Breast epithelium (tissue), 4 donors: ENCODE results near the gene PCIF1. TPM values are rescaled to one million over a fixed set of nuclear protein-coding genes. Genes with fewer than 3 reads are reported as not detected.
A peak's percentile ranks its signal among the peaks of the same experiment; 100 is the strongest.

ENCODE experiments used
- DNase-seq, 2 donors: peaks; one replicate each; pipeline ENCODE4 v3.0.0-alpha.2; 2019; ENCODE audit warnings: low spot score in 2 of 2
- H3K27ac ChIP-seq, 2 donors: fragments of 200-600 bp; sonication (generic) in 1 of 2; one replicate each; pipeline ENCODE4 v1.5.1; 2016 to 2019; ENCODE audit warnings: mild to moderate bottlenecking in 1 of 2
- H3K27me3 ChIP-seq, 2 donors: fragments of 200-600 bp; sonication (generic) in 1 of 2; one replicate each; pipeline versions ENCODE4 v1.5.1 to v1.6.0; 2017 to 2019; ENCODE audit warnings: control low read depth in 1 of 2, mild to moderate bottlenecking in 1 of 2
- H3K36me3 ChIP-seq: fragments of 200-600 bp; one replicate; pipeline ENCODE4 v1.5.1; 2019
- H3K4me1 ChIP-seq, 2 donors: fragments of 200-600 bp; sonication (generic); one replicate each; pipeline ENCODE4 v1.5.1; 2016 to 2019; ENCODE audit warnings: control low read depth in 1 of 2
- H3K4me3 ChIP-seq, 3 donors: fragments of 200-600 bp; sonication (generic); 1 replicate in 2 of 3; 2 replicates in 1 of 3; pipeline ENCODE4 v1.5.1; 2016 to 2019; ENCODE audit warnings: mild to moderate bottlenecking in 3 of 3, moderate library complexity in 2 of 3
- H3K9me3 ChIP-seq, 2 donors: fragments of 200-600 bp; sonication (generic) in 1 of 2; one replicate each; pipeline ENCODE4 v1.5.1; 2016 to 2019; ENCODE audit warnings: control low read depth in 1 of 2
- POLR2A ChIP-seq: fragments of 450-650 bp; IDR thresholded peaks from one replicate; pipeline ENCODE4 v1.6.1; 2016; ENCODE audit warnings: antibody characterized with exemption, mild to moderate bottlenecking, moderate library complexity
- POLR2AphosphoS5 ChIP-seq, 3 donors: sonication (generic); formaldehyde crosslinking; IDR thresholded peaks; one replicate each; pipeline ENCODE4 v1.6.1; 2017; ENCODE audit warnings: antibody characterized with exemption in 3 of 3
- intact Hi-C: fragments of 100-400 bp; cut with DNase I; formaldehyde crosslinking; loops from one replicate; pipeline ENCODE4 v1.15.1; 2023; ENCODE audit warnings: low total_unique reads
- total RNA-seq, 3 donors: library from RNA; depleted of rRNA; stranded (reverse); fragments of >200 nt; gene quantifications; one replicate each; pipeline ENCODE4 v1.1.0, GENCODE V29; 2016
- TF ChIP-seq, protein P1 (sequence below), 3 donors: fragments of 450-650 bp; IDR thresholded peaks; one replicate each; pipeline ENCODE4 v1.5.1; 2016 to 2017; ENCODE audit warnings: antibody characterized with exemption in 3 of 3, mild to moderate bottlenecking in 3 of 3, moderate library complexity in 3 of 3

PCIF1 gene
- total RNA-seq, 3 donors from 2014 or later, result 28.2 to 40.2 (median 30.8) TPM

GRCh38 chr20:45905505-45906079 lies 28.9 kb upstream of the PCIF1 start:
- H3K36me3 ChIP-seq, result no peaks in the 10 kb centered on the region
- no peaks in the 10 kb centered on the region for H3K9me3 ChIP-seq
- intact Hi-C loops, result no loop called here
- H3K27me3 ChIP-seq, result no peaks in the 10 kb centered on the region
- DNase-seq, result no peak
- no peaks in the 10 kb centered on the region for H3K4me1 ChIP-seq
- H3K4me3 ChIP-seq, result no peak overlapping the region
- TF ChIP-seq, protein P1, sequence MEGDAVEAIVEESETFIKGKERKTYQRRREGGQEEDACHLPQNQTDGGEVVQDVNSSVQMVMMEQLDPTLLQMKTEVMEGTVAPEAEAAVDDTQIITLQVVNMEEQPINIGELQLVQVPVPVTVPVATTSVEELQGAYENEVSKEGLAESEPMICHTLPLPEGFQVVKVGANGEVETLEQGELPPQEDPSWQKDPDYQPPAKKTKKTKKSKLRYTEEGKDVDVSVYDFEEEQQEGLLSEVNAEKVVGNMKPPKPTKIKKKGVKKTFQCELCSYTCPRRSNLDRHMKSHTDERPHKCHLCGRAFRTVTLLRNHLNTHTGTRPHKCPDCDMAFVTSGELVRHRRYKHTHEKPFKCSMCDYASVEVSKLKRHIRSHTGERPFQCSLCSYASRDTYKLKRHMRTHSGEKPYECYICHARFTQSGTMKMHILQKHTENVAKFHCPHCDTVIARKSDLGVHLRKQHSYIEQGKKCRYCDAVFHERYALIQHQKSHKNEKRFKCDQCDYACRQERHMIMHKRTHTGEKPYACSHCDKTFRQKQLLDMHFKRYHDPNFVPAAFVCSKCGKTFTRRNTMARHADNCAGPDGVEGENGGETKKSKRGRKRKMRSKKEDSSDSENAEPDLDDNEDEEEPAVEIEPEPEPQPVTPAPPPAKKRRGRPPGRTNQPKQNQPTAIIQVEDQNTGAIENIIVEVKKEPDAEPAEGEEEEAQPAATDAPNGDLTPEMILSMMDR (IDR thresholded peaks at IDR 0.05), result no peak
- TF ChIP-seq POLR2AphosphoS5 (IDR thresholded peaks at IDR 0.05), result no peak
- no peak overlapping the region for H3K27ac ChIP-seq

- no peak for TF ChIP-seq POLR2AphosphoS5 (IDR thresholded peaks at IDR 0.05)
- TF ChIP-seq, protein P1 (IDR thresholded peaks at IDR 0.05), result no peak
- TF ChIP-seq POLR2A, result no peak
- Histone ChIP-seq H3K27me3 (no peaks in the 10 kb centered on the region), H3K36me3 (no peaks in the 10 kb centered on the region), H3K4me1 (no peaks in the 10 kb centered on the region), H3K9me3 (no peaks in the 10 kb centered on the region), H3K27ac (no peak overlapping the region), H3K4me3 (no peak overlapping the region)
- no peak for DNase-seq
- intact Hi-C loops, result no loop called here
Measured at GRCh38 chr20:45907219-45907948, 27.1 kb upstream of the PCIF1 start.

- DNase-seq, result no peak
- H3K9me3 ChIP-seq, result no peaks in the 10 kb centered on the region
- intact Hi-C loops, result no loop called here
Measured at GRCh38 chr20:45908084-45908483, 26.4 kb upstream of the PCIF1 start.

DNA sequence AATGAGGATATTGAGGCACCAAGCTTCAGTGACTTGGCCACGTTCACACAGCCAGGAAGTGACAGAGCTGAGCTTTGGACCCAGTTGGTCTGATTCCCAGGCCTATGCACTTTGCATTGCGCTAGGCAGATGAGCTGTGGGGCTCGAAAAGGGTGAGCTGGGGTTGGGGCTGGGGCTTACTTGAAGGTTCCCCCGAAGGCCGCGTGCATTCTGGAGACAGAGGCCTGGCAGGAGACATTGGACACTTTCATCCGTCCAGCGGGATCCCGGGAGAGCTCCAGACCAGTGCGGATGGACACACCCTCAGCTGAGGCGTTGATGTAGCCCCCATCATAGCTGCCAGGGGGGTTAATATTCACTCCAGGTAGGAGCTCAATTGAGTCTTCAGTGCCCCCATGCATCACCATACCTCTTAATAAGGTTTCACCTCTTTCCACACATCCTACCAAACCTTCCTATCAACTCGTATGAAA lies 25.1 kb upstream of the PCIF1 start:
- Histone ChIP-seq H3K4me3 (peak overlapping the region in 1 of 3 donors; percentile 20), H3K27ac (no peak overlapping the region), H3K36me3 (no peaks in the 10 kb centered on the region), H3K4me1 (no peaks in the 10 kb centered on the region), H3K9me3 (no peaks in the 10 kb centered on the region), H3K27me3 (no peaks in the 10 kb centered on the region)
- TF ChIP-seq POLR2A (no peak), POLR2AphosphoS5 (IDR thresholded peaks at IDR 0.05) (no peak)
- TF ChIP-seq, protein P1 (IDR thresholded peaks at IDR 0.05), result no peak
- intact Hi-C loops, result loop anchor here (1.0 kb wide), 1 partner anchor 19 kb away; no protein-coding TSS in a partner anchor
- DNase-seq, result no peak

More at GRCh38 chr20:45908084-45908483, 26.4 kb upstream of the PCIF1 start:
- TF ChIP-seq, protein P1 (IDR thresholded peaks at IDR 0.05), result no peak
- TF ChIP-seq POLR2AphosphoS5 (IDR thresholded peaks at IDR 0.05), result no peak
- no peak for TF ChIP-seq POLR2A
- H3K4me3 ChIP-seq, result peak overlapping the region in 1 of 3 donors; percentile 4
- no peaks in the 10 kb centered on the region for H3K36me3 ChIP-seq
- H3K4me1 ChIP-seq, result no peaks in the 10 kb centered on the region
- no peak overlapping the region for H3K27ac ChIP-seq
- H3K27me3 ChIP-seq, result no peaks in the 10 kb centered on the region
